ENCODE measurements around the gene NCR3LG1. TPM values are rescaled to one million over a fixed set of nuclear protein-coding genes. Genes with fewer than 3 reads are reported as not detected.

The NCR3LG1 gene
- total and polyA plus RNA-seq, 7 experiments from 2014 or later = 0.70 to 2.9 (median 2.3) TPM; not detected in 2

- H3K4me1 ChIP-seq (ENCODE audit: control insufficient read depth in 2 of 2, insufficient read depth in 2 of 2, low read length in 2 of 2) = peaks cover 0 to 4% of the 10 kb centered on the region in 2 donors
- H3K9me3 ChIP-seq (ENCODE audit: control insufficient read depth in 2 of 3, low read length in 3 of 3) = no peaks in the 10 kb centered on the region
- ChIA-PET POLR2A (interaction anchor here (0.8 kb wide), 1 partner anchor 29 kb away, joined by 3 read pairs; no protein-coding TSS in a partner anchor), CTCF (interaction anchor here (0.7 to 0.9 kb wide), 2 partner anchors 11 to 158 kb away, joined by 3 to 4 read pairs; partner anchors contain the start of gene OTOG)
- H3K27me3 ChIP-seq (ENCODE audit: control insufficient read depth in 2 of 2, insufficient read depth in 2 of 2, low read length in 2 of 2) = no peaks in the 10 kb centered on the region
- H3K4me3 Mint-ChIP-seq = peak overlapping the region; percentile 77 to 90 (median 83)
- peak overlapping the region; percentile 62 for H3K4me3 ChIP-seq (ENCODE audit: low read length)
- ATAC-seq (peak; percentile 96), DNase-seq (peak; percentile 57 to 87 (median 80))
- no peaks in the 10 kb centered on the region for H3K36me3 ChIP-seq (ENCODE audit: control insufficient read depth in 2 of 3, insufficient read depth in 3 of 3, low read length in 3 of 3)
- peak overlapping the region in 7 of 9 donors; percentile 12 to 84 (median 55) for H3K27ac Mint-ChIP-seq
- no peaks in the 10 kb centered on the region for H3K36me3 Mint-ChIP-seq
- H3K4me1 Mint-ChIP-seq = peaks cover 0 to 9% (median 5%) of the 10 kb centered on the region in 7 donors
- no peaks in the 10 kb centered on the region for H3K9me3 Mint-ChIP-seq
- intact Hi-C loops (cut with micrococcal nuclease) = loop anchor here (1.0 to 10.0 kb wide), 9 partner anchors 35 to 585 kb away; partner anchors contain the start of genes NUCB2 (in 1 of the 2) and RPS13 (in 1 of the 2)
- peak overlapping the region; percentile 66 for H3K27ac ChIP-seq (ENCODE audit: low read depth, low read length)
- peaks cover 0 to 16% (median 0%) of the 10 kb centered on the region in 5 donors for H3K27me3 Mint-ChIP-seq
Measured at GRCh38 chr11:17389211-17389956, 37.8 kb downstream of the NCR3LG1 start.

DNA sequence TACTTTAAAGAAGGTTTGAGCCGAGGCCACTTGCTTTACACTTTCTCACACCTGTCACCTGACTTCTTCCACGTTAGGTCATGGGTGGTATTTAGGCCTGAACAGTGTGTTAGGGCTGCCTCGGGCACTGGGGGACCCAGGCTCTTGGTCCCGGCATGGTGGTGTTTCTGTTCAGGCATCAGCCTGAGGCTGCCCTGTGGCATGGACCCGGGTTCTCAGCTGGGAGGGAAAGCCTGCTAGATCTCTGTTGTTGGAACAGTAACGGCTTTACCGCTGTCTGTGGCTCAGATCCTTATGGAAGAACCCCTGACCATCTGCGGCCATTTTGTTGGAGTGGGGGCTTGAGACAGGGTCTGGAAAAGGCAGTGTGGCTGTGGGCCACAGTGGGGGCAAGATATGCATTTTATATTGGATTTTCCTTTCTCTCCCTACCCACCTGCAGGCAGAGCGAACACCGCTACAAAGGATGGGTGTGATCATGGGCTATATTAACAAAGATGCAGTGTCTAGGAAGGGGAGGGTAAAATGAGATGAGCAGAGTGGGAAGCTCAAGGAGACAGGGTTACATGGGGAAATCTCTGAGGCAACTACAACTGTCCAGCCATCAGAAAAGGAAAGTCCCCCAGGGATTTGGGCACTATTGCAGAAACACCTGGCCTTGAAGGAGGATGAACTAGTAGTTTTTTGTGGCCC lies 38.5 kb downstream of the NCR3LG1 start:
- H3K36me3 Mint-ChIP-seq = no peaks in the 10 kb centered on the region
- peak overlapping the region; percentile 77 to 90 (median 83) for H3K4me3 Mint-ChIP-seq
- Histone ChIP-seq H3K9me3 (ENCODE audit: control insufficient read depth in 2 of 3, low read length in 3 of 3) (no peaks in the 10 kb centered on the region), H3K27ac (ENCODE audit: low read depth, low read length) (no peak overlapping the region), H3K27me3 (ENCODE audit: control insufficient read depth in 2 of 2, insufficient read depth in 2 of 2, low read length in 2 of 2) (no peaks in the 10 kb centered on the region), H3K4me1 (ENCODE audit: control insufficient read depth in 2 of 2, insufficient read depth in 2 of 2, low read length in 2 of 2) (peaks cover 0 to 4% of the 10 kb centered on the region in 2 donors), H3K4me3 (ENCODE audit: low read length) (peak overlapping the region; percentile 62), H3K36me3 (ENCODE audit: control insufficient read depth in 2 of 3, insufficient read depth in 3 of 3, low read length in 3 of 3) (no peaks in the 10 kb centered on the region)
- intact Hi-C loops (cut with micrococcal nuclease) = loop anchor here (1.0 to 10.0 kb wide), 9 partner anchors 36 to 585 kb away; partner anchors contain the start of genes NUCB2 (in 1 of the 2) and RPS13 (in 1 of the 2)
- ATAC-seq (no peak), DNase-seq (peak in 1 of 9 donors; percentile 4)
- H3K9me3 Mint-ChIP-seq = no peaks in the 10 kb centered on the region
- ChIA-PET POLR2A (interaction anchor here (0.8 kb wide), 1 partner anchor 30 kb away, joined by 3 read pairs; no protein-coding TSS in a partner anchor), CTCF (interaction anchor here (0.7 to 0.9 kb wide), 2 partner anchors 11 to 157 kb away, joined by 3 to 4 read pairs; partner anchors contain the start of gene OTOG)
- H3K4me1 Mint-ChIP-seq = peaks cover 0 to 9% (median 5%) of the 10 kb centered on the region in 7 donors
- peak overlapping the region in 6 of 9 donors; percentile 23 to 69 (median 36) for H3K27ac Mint-ChIP-seq
- H3K27me3 Mint-ChIP-seq = peaks cover 0 to 16% (median 0%) of the 10 kb centered on the region in 5 donors

DNA sequence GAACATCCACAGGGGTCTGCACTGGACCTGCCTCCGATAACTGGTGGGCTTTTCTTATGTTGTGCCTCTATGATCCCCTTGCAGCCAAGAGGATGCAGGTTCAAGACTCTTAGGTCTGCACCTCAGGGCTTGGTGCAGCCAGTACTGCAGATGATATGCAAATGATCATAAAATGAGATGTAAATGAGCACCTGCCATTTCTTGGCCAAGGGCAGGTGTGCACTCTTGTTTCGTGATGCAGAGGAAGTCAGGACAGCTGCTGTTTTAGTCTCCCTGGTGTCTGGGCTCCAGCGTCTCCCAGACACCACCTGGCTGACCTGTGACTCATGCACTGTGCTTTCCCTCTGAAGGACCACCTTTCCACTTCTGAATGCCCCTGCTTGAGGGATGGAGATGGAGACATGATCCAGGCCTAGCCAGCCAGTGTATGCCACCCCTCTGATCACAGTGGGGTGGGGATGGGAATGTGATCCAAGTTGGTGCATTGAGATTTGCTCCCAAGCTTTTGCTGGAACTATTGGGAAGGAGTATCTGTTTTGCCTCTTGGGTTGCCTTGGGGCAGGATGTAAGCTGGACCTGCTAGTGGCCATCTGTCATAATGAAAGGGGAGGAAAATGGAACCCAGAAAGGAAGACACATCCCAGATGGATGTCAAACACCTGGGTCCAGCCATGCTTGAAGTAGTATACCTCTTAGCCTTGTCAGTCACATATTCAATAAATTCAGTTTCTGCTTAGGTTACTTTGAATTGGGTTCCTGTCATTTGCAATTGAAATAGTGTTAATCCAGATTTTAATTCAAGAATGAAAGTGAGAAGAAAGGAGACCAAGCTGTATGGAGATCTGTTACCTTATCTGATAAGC lies 40.1 kb downstream of the NCR3LG1 start:
- no peaks in the 10 kb centered on the region for H3K36me3 ChIP-seq (ENCODE audit: control insufficient read depth in 2 of 3, insufficient read depth in 3 of 3, low read length in 3 of 3)
- Mint-ChIP-seq H3K9me3 (no peaks in the 10 kb centered on the region), H3K27me3 (peaks cover 0 to 16% (median 0%) of the 10 kb centered on the region in 5 donors), H3K4me1 (peaks cover 0 to 9% (median 5%) of the 10 kb centered on the region in 7 donors), H3K27ac (peak overlapping the region in 1 of 9 donors; percentile 40), H3K36me3 (no peaks in the 10 kb centered on the region), H3K4me3 (peak overlapping the region in 5 of 10 donors; percentile 4 to 61 (median 17))
- no peaks in the 10 kb centered on the region for H3K27me3 ChIP-seq (ENCODE audit: control insufficient read depth in 2 of 2, insufficient read depth in 2 of 2, low read length in 2 of 2)
- H3K9me3 ChIP-seq (ENCODE audit: control insufficient read depth in 2 of 3, low read length in 3 of 3) = no peaks in the 10 kb centered on the region
- ATAC-seq (no peak), DNase-seq (no peak)
- H3K4me3 ChIP-seq (ENCODE audit: low read length) = no peak overlapping the region
- intact Hi-C loops (cut with micrococcal nuclease) = no loop called here
- ChIA-PET POLR2A (no interaction called here), CTCF (interaction anchor here (1.7 kb wide), 1 partner anchor 162 kb away, joined by 4 read pairs; no protein-coding TSS in a partner anchor)
- no peak overlapping the region for H3K27ac ChIP-seq (ENCODE audit: low read depth, low read length)
- H3K4me1 ChIP-seq (ENCODE audit: control insufficient read depth in 2 of 2, insufficient read depth in 2 of 2, low read length in 2 of 2) = peaks cover 0 to 4% of the 10 kb centered on the region in 2 donors

DNA sequence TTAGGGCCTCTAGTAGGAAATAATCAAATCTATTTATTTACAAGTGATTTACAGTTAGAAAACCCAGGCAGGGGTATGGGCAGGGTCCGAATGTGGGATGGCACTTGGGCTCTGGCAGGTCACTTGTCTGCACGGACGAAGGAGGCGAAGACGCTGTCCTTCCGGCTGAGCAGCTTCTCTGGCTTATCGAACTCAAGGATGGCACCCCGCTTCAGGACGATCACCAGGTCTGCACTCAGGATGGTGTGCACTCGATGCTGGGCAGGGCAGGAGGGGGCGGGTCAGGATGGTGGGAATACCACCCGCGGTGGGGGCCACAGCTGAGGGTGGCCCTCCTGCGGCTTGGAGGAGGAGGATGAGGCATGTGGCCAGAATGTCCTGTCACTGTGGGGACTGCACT lies 41.3 kb downstream of the NCR3LG1 start:
- H3K27ac Mint-ChIP-seq = no peak overlapping the region

GRCh38 chr11:17393472-17393871 lies 41.9 kb downstream of the NCR3LG1 start:
- Mint-ChIP-seq H3K36me3 (no peaks in the 10 kb centered on the region), H3K4me3 (no peak overlapping the region), H3K27ac (no peak overlapping the region), H3K27me3 (peaks cover 0 to 12% (median 0%) of the 10 kb centered on the region in 5 donors), H3K4me1 (peaks cover 0 to 9% (median 3%) of the 10 kb centered on the region in 7 donors), H3K9me3 (no peaks in the 10 kb centered on the region)
- H3K36me3 ChIP-seq (ENCODE audit: control insufficient read depth in 2 of 3, insufficient read depth in 3 of 3, low read length in 3 of 3) = no peaks in the 10 kb centered on the region
- DNase-seq (no peak), ATAC-seq (no peak)
- H3K9me3 ChIP-seq (ENCODE audit: control insufficient read depth in 2 of 3, low read length in 3 of 3) = no peaks in the 10 kb centered on the region
- H3K27ac ChIP-seq (ENCODE audit: low read depth, low read length) = no peak overlapping the region
- ChIA-PET CTCF (interaction anchor here (1.0 to 1.7 kb wide), 2 partner anchors 12 to 163 kb away, joined by 3 to 4 read pairs; no protein-coding TSS in a partner anchor), POLR2A (no interaction called here)
- H3K27me3 ChIP-seq (ENCODE audit: control insufficient read depth in 2 of 2, insufficient read depth in 2 of 2, low read length in 2 of 2) = no peaks in the 10 kb centered on the region
- H3K4me3 ChIP-seq (ENCODE audit: low read length) = no peak overlapping the region
- intact Hi-C loops (cut with micrococcal nuclease) = no loop called here
- peaks cover 0 to 4% of the 10 kb centered on the region in 2 donors for H3K4me1 ChIP-seq (ENCODE audit: control insufficient read depth in 2 of 2, insufficient read depth in 2 of 2, low read length in 2 of 2)

More for the DNA sequence above, 41.3 kb downstream of the NCR3LG1 start:
- peaks cover 0 to 4% of the 10 kb centered on the region in 2 donors for H3K4me1 ChIP-seq (ENCODE audit: control insufficient read depth in 2 of 2, insufficient read depth in 2 of 2, low read length in 2 of 2)
- CTCF ChIA-PET = interaction anchor here (1.7 kb wide), 1 partner anchor 163 kb away, joined by 4 read pairs; no protein-coding TSS in a partner anchor
- no peaks in the 10 kb centered on the region for H3K9me3 ChIP-seq (ENCODE audit: control insufficient read depth in 2 of 3, low read length in 3 of 3)
- Mint-ChIP-seq H3K4me3 (no peak overlapping the region), H3K4me1 (peaks cover 0 to 9% (median 4%) of the 10 kb centered on the region in 7 donors), H3K9me3 (no peaks in the 10 kb centered on the region), H3K27me3 (peaks cover 0 to 12% (median 0%) of the 10 kb centered on the region in 5 donors), H3K36me3 (no peaks in the 10 kb centered on the region)
- intact Hi-C loops (cut with micrococcal nuclease) = no loop called here
- no peak for ATAC-seq
- no peaks in the 10 kb centered on the region for H3K27me3 ChIP-seq (ENCODE audit: control insufficient read depth in 2 of 2, insufficient read depth in 2 of 2, low read length in 2 of 2)
- H3K36me3 ChIP-seq (ENCODE audit: control insufficient read depth in 2 of 3, insufficient read depth in 3 of 3, low read length in 3 of 3) = no peaks in the 10 kb centered on the region
- POLR2A ChIA-PET = no interaction called here
- no peak overlapping the region for H3K4me3 ChIP-seq (ENCODE audit: low read length)
- H3K27ac ChIP-seq (ENCODE audit: low read depth, low read length) = no peak overlapping the region
- no peak for DNase-seq

Measured in naive thymus-derived CD4-positive, alpha-beta T cell (primary cell).